ENCODE measurements around the gene LRRK1.
A peak's percentile ranks its signal among the peaks of the same experiment; 100 is the strongest.

The LRRK1 gene

GRCh38 chr15:100913961-100914360 lies 5.2 kb upstream of the LRRK1 start:
- DNase-seq: no peak

DNA sequence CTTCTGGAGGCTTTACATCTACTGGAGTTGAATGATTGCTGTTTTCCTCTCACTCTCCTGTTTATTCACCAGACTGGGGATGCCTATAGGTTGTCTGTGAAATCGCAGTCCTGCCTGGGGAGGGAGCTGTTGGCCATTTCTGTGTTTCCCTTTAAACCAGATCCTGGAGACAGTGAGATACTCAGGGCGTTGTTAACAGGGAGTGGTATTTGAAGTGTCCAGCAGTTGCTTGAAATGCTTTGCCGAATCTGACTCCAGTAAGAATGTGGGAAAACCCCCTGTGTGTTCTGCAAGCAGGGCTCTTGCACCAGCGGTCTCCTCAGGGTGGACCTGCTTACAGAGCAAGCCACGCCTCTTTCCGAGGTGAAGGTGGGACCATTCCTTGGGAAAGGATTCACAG lies 4.3 kb upstream of the LRRK1 start:
- DNase-seq: no peak

DNA sequence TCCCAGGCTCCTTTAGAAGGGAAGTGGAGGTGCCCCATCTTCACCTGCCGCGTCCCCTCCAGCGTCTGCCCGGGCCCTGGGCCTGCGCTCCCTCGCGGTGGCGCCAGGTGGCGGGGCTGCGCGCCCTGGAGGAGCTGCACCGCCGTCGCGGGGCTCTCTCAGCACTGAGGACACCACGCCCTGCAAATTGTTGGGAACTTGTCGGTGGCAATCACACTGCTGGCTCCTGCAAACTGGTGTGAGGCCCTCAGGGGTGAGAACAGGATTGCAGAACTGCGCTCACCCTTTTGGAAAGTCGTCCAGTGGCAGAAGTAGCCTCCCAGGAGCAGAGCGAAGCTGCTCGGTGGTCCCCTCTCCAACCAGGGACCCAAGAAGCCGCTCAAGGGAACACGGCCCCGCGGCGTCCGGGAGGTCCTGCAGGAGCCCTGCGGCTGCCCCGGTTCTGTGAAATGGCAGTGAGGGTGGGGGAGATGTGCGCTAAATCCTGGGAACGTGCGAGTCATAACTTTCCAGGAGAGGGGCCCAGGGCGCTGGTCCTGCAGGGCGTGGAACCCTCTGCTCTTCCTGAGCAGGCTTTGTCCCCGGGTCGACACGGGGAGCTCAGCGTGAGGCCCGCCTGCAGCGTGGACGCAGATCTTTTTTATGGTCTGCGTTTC lies 995 bp upstream of the LRRK1 start:
- no peak for DNase-seq

DNA sequence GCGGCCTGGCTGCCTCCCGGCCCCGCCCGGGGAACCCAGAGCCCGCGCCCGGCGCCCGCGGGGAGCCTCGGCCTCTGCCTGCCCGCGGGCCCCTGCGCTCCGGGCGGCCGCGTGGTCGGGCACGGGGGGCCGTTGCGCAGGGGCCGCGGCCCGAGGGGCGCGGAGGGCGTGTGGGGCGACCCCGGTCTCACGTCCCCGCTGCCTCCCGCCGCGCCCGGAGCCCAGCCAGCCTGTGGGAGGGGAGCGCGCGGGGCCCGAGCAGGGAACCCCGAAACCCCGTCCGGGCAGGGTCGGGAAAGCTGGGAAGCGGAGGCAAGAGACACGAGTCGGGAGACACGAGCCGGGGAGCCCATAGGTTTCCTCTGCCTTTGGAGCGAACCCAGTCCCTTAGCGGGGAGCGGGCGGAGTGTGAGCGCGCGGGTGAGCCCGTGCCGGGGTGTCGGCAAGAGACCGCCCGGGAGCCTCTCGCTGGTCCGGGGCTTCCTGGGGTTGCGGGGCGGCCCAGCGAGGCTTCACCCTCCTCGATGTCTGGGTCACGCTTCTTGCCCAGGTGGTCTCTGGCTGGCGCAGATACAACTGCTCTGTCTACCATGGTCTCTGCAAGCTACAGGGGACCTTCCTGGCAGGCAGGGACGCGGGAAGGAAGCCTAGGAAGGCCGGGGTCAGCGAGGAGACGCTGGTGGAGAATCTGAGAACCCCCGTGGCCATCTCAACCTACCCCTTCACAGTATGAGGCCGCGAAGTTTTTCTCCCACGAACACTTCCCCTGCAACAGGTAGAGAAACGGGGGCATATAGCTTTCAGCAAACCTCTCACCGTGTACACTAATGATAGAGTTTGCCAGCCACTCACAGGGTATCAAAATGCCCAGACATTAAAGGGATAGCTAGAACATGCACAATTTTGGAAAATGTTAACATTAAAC lies 586 bp downstream of the LRRK1 start:
- DNase-seq: no peak

- DNase-seq: no peak
Observed at GRCh38 chr15:100920516-100921135, 1.5 kb downstream of the LRRK1 start.

- no peak for DNase-seq
Observed at GRCh38 chr15:100922192-100923040, 3.3 kb downstream of the LRRK1 start.

DNA sequence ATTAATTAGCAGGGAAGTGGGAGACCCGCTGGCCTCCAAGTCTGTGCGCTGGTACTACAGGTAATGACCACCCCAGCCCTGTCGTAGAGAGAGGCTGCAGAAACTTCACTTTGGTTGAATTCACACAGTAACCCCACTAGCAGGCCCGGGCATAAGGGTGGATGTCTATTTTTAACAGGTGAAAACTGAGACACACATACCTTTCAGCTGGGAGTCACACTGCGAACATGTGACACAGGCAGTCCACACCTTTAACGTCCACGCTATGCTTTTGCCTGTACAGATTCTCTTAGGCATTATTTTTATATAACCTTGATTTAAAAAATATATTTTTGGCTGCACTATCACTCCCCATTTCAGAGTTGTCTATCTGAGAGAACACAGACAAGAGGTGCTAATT lies 3.9 kb downstream of the LRRK1 start:
- DNase-seq: no peak

- DNase-seq: no peak
Observed at GRCh38 chr15:100923902-100924301, 4.7 kb downstream of the LRRK1 start.

GRCh38 chr15:100924436-100924835 lies 5.3 kb downstream of the LRRK1 start:
- no peak for DNase-seq

- DNase-seq: no peak
Observed at GRCh38 chr15:100925480-100925879, 6.3 kb downstream of the LRRK1 start.

DNA sequence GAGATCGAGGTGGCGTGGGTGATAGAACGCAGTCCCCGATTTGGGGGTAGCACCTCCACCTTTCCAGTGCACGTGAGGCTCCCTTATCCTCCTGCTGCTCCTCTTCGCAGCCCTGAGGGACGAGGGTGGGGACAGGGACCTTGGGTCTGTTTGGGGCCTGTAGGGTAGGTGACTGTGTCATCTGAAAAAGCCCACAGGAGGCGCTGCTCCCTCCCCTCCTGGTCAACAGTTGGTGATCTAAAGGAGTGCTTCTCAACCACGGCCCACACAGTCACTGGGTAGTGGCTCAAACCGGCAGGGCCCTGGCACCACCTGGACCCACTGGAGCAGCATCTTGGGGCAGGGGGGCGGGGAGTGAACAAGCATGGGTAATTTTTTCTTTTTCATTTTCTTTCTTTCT lies 7.1 kb downstream of the LRRK1 start:
- DNase-seq: no peak

DNA sequence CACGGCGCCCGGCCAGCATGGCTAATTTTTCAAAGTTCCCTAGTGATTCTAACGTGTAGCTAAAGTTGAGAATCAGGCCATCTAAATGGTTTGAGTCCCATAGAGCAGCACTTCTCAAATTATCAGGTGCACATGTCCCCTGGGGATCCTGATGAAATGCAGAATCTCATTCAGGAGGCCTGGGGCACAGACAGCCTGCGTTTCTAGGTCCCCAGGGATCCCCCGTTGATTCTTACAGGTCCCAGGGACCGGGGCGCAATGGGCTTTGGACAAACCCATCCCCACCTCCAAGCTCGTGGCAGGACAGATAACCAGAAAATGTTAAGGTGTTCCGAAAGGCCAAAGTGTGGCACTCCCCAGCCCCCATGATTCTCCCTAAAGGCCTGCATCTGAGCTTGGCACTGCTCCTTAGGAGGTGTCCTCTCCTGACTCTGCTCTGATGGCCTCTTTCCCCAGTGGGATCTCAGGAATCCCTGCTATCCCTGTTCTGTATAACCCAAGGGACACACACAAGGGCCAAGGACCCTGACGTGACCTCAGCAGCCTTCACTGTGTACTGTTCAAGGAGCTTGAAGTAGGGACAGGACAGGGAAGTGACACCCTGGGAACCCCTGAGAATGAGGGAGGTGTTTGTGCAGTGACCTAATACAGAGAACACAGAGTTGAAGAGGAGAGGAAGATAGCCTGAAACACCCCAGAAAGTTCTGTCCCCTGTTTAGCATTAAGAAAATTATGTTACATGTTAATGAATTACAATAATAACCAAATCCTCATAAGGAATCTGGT lies 8.0 kb downstream of the LRRK1 start:
- DNase-seq: no peak

GRCh38 chr15:100928632-100929280 lies 9.6 kb downstream of the LRRK1 start:
- peak; percentile 16 for DNase-seq

DNA sequence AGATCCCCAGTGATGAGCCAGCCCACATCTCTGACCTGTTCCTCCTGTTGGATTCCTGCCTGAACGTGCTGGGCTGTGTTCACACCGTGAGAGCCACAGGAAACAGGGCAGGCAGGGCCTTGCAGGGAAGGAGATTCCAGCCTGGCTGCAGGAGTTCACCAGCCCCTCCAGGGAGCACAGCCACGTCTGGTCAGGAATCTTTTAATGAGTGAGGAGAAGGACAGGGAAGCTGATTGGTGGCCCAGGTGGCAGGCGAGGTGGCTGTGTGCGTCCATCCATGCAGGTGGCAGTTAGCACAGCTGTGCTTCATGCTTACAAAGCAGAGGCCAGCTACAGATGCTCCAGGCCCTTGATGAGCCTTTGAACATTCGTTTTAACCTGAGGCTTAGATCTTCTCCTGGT lies 10.5 kb downstream of the LRRK1 start:
- no peak for DNase-seq

- DNase-seq: no peak
Observed at GRCh38 chr15:100930306-100930848, 11.2 kb downstream of the LRRK1 start.

DNA sequence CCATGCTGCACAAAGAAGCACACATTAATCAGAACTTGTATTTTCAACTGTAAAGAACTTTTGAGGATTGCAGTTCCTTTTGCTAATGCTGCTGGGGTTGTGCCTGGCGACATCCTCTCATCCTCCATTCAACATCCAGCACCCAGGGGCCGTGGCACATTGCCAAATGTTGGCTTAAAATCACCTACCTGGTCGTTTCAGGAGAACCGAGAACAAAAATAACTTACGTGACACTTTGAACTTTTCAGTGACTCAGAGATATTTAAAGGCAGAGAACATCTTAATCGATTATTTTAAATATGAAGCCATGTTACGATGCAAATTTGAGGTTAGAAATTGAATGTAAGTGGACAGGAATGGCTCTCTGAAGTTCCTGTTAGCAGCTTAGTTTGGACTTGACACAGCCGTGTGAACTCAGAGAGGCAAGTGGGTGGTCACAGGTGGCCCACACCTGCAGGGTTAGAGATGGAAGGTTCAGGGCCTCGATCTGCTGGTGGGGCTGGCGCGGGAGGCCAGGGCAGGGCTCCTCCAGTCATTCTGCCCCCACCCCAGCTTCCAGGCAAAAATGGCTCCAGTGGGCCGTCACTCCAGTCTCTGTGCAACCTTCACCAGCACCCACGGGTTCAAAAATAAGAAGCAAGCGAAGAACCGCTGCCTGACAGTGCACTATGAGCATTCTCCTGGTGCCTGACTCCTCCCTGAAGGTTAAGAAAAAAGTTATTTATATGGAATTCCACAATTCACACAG lies 12.2 kb downstream of the LRRK1 start:
- DNase-seq: no peak

DNA sequence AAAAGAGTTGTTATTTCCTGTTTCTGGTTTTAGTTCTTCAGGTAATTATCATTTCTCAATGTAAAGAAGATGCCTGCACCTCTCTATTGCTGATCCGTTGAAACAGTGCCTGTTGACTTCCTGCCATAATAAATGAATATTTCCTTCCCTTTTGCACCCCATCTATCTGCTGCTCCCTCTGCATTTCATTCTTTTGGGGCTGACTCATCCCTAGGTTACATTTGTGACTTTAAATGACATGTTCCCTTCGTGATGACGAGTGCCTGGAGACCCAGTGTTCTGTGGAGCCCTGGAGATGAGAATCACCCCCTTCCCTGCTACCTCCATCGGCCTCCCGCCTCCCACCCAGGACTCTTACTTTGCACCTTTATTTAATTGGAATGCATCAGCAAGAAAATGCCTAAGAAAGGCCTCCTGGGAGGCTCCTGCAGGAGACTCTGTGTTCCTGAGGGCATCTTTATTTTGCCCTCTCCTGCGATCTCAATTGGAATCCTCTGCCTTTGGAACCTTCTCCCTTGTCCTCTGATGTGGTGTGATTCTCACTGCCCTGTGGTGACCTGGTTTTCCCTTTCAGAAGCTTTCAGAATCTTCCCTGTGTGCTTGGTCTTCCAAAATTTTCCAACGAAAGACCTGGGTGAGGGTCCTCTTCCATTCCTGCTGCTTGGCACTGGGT lies 13.7 kb downstream of the LRRK1 start:
- DNase-seq: no peak

- DNase-seq: no peak
Observed at GRCh38 chr15:100934166-100934565, 15.0 kb downstream of the LRRK1 start.

GRCh38 chr15:100934726-100935125 lies 15.6 kb downstream of the LRRK1 start:
- DNase-seq: no peak

DNA sequence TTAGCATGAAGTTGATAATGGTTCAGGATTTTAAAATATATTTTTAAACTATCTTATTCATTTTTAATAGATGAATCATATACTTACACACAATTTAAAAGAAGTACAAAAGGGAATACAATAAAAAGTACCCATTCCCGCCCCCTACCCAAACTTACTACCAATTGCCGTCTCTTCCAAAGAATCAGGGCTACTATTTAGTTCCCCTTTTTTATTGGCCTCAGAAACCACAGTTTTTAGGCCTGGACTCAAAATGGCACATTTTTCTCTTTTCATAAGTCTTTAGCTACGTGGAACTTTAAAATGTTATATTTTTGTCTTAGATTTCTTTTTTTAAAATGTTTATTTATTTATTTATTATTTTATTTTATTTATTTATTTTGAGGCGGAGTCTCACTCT lies 18.0 kb downstream of the LRRK1 start:
- no peak for DNase-seq
